GM18507 (cell line): ENCODE measurements around the gene FYCO1.
A peak's percentile ranks its signal among the peaks of the same experiment; 100 is the strongest.
"Not testable (repeated sequence)": the region's sequence is repeated elsewhere in the genome, so short reads cannot be mapped to it uniquely, and the experiment has no call there.

Experiments
- DNase-seq: peaks from one replicate; pipeline ENCODE4 v3.0.0; 2011; ENCODE audit warnings: low read depth; ENCODE audit not compliant: insufficient read length; ENCODE audit errors: extremely low spot score
- FAIRE-seq: peaks from 2 replicates; lab custom pipeline; 2011; peaks lifted over from hg19 to GRCh38; lab: Jason Lieb, UNC

Gene FYCO1

DNA sequence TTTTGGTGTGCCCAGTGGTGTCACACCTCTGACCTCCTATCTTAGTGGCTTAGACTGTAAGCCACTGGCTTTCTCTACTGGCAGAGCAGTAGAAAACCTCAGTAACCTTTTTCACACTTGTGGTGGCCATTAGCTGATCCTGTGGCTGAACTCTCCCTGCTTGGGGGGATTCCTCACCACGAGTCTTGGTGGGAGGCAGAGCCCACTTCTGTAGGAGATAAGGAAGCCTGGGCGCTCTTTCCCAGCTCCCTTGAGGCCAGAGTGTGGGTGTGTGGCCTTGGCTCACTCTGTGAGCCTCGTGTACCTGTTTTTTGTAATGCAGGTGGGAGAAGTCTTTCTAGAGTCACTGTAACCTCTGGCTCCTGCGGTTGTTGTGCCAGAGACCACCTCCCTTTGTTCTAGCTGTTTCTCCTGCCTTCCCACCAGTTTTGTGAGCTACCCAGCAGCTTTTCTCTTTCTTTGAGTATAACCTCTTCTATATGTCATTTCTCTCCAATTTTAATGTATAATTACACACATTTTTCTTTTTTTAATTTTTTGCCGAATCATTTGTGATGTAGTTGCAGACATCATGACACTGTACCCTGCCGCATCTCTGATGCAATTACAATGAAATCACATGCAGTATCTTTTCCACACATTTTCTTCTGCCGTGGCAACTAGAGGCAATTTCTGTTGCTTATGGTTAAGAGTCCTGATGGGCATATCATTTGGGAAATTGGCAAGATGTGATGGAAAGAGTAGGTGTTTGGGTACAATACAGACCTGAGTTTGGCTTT is 17.9 kb upstream of the FYCO1 start:
- FAIRE-seq, result no peak
- DNase-seq, result no peak

DNA sequence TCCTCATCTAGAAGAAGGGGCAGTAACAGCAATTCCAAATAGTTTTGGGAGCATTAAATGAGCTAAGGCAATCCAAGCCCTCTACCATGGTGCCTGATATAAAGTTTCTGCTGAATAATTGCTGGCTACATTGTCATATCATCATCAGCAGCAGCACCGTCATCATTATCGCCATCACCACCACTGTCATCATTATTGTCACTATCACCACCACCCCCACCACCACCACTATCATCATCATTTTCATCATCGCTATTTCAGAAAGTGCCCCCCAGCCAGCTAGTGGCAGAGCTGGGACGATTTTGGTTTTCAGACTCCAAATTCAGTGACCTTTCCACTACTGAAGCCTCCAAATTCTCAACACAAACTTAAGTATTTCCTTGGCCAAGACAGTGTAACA is 16.6 kb upstream of the FYCO1 start:
- DNase-seq, result no peak
- no peak for FAIRE-seq

DNA sequence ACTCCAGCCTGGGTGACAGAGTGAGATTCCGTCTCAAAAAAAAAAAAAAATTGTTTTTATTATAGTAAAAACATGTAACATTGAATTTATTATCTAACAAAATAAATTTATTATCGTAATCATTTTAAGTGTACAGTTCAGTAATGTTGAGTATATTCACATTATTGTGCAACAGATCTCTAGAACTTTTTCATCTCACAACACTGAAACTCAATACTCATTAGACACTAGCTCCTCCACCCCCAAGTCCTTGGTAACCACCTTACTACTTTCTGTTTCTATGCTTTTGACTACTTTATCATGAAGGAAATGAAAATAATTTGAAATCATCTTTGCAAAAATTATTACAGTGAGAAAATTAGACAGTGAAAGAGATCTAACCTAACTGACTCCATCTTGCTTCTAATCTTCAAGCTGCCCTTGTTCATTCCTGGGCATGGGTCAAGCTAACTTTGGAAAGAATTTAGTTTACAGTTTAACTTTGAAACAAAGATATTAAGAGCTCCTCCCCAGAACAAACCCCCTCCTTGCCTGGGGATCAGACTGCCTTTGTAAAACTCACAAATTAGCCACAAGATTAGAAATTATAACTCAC is 15.0 kb upstream of the FYCO1 start:
- peak; percentile 15 for FAIRE-seq

DNA sequence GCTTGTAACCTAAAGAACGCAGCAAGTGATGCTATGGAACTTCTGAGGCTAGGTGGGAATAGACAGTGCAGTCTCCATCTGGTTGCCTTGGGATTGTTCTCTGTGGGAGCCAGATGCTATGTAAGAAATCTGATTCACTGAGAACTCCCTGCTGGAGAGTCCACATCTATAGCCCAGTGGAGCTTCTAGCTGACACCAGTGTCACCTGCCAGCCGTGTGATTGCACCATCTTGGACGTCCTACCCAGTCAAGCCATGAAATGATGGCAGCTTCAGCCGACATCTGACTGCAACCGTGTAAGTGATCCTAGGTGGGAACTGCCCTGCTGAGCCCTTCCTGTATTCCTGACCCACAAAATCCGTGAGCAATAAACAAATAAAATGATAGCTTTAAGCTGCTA is 12.4 kb upstream of the FYCO1 start:
- DNase-seq (no peak), FAIRE-seq (no peak)

More for the DNA sequence above, 15.0 kb upstream of the FYCO1 start:
- DNase-seq, result no peak

DNA sequence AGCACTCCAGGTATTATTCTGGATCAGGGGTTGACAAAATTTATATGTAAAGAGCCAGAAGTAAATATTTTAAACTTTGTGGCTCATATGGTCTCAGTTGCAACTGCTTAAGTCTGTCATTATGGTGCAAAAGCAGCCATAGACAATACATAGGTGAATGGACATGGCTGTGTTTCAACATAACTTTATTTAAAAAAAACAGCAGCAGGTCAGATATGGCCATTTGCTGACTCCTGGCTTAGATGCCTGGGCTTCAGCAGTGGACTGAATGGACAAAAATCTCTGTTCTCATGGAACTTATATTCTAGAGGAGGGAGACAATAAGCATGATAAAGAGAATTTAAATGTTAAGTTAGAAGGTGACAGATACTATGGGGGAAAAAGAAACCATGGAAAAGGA is 11.7 kb upstream of the FYCO1 start:
- FAIRE-seq, result no peak

DNA sequence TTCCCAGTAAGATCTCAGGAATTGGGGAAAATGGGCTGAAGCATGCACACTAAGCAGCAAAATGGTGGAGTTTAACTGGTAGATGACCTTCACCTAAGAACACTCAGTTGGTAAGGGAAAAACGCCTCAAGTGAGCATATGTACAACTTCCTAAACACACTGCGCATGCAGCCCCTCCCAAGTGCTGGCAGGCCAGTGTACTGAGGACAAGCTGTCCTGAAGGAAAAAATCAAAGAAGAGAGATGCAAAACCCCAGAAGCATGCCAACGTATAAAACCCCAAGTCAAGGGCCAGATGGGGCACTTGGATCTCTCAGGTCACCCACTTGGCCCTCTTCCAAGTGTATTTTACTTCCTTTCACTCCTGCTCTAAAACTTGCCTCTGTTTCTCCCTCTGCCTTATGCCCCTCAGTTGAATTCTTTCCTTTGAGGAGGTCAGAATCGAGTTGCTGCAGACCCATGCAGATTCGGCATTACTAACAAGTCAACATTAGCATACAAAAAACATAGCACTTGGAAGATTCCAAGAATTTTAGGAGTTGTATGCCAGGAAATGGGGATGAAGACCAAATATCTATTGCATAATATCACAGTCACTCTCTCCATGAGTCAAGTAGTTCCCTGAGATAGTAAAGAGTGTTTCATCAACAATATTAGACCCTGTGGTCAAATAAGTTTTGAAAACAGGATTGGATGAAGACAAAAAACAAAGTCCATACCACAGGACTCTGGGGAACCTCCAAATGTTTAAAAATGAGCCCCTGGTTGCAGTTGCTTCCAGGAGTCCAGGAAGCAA is 10.8 kb upstream of the FYCO1 start:
- FAIRE-seq (no peak), DNase-seq (no peak)

More for the DNA sequence above, 11.7 kb upstream of the FYCO1 start:
- DNase-seq, result no peak

DNA sequence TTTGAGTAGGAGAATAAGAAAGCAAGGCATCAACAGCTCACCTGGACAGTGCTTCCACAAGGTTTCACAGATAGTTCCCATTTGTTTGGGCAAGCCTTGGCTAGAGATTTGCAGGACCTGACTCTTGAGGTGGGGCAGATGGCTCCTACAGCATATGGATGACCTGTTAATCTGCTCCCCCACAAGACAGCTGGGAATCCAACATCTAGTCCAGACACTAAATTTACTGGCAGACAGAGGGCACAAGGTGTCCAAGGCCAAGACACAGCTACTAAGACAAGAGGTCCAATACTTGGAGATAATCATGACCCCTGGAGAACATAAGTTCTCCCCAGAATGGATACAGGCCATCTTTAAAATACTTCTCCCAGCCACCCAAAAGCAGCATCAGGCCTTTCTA is 8.1 kb upstream of the FYCO1 start:
- not testable (repeated sequence) for DNase-seq, FAIRE-seq

DNA sequence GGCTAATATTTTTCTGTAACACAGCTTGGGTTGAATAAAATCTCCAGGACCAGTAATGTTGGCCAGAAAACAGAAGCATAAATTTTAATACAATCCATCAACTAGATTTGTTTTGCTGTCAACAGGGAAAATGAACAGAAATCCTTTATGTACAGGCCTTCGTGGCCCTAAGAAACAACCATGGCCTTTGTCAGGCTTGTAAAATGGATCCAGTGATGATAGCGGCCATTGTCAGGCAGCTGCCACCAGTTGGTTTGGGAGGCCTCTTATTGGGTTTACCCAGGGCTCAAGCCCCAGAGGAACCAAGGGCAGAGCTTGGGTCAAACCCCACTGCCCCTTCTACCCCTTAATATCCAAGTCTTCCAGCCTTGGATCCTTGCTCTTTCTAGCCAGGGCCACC is 5.6 kb upstream of the FYCO1 start:
- no peak for DNase-seq
- no peak for FAIRE-seq

DNA sequence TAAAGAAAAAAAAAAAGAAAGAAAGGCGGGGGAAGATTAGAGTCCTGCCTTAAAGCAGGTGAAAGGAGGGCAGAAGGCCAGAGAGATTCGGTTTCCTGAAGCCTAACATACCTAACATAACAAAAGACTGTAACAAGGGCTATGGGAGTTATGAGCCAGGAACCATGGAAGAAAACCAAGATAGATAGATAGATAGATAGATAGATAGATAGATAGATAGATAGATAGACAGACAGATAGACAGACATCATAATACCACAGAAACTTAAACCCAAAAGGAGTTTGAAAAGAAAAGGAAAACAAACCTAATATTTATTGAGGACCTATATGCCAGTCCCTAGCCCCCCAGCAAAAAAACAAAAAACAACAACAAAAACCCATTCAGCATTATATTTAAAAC is 2.3 kb upstream of the FYCO1 start:
- DNase-seq (no peak), FAIRE-seq (no peak)

DNA sequence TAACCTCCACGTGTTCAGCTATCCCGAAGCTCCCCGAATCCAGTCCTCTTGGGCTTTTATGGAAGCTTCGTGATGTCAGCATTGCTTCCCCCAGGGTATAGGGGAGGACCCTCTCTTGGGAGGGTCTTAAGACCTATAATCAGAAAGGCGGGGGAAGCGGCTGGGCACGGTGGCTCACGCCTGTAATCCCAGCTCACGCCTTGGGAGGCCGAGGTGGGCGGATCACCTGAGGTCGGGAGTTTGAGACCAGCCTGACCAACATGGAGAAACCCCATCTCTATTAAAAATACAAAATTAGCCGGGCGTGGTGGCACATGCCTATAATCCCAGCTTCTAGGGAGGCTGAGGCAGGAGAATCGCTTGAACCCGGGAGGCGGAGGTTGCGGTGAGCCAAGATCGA is 1.9 kb upstream of the FYCO1 start:
- not testable (repeated sequence) for FAIRE-seq, DNase-seq

DNA sequence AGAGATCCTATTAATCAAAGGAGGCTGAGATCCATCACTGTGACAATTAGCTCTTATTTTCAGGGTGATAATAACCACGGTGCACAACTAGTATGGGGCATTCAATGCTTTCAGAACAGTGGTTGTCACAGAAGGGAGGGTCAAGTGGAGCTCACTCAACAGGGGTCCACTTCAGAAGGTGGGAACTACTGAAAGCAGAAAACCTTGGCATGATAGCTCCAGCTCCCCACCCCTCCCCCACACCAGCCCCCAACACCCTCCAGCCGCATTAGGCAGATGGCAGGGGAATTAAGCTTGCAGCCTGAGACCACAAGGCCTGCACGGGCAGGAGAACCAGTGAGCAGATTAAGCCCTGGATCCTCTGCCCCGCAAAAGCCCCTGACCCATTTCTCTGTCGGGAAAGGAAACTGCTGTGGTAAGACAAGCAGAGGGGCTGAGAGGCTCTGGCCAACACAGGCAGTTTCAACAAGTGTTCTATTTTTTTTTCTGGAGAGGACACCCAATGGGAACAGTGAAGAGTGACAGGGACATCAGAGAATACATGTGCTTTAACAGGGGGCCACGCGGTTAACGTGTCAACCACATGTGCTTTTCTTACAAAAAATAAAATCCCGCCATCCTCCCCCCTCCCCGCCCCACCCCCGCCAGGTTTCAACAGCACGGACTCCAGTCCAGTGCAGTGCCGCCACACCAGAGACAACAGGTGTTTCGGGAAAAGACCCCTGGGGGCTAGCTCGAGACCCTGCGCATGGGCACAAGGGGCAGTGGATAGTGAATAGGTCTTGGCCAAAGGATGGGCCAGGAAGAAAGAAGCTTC is 997 bp downstream of the FYCO1 start:
- peak; percentile 67 for FAIRE-seq

DNA sequence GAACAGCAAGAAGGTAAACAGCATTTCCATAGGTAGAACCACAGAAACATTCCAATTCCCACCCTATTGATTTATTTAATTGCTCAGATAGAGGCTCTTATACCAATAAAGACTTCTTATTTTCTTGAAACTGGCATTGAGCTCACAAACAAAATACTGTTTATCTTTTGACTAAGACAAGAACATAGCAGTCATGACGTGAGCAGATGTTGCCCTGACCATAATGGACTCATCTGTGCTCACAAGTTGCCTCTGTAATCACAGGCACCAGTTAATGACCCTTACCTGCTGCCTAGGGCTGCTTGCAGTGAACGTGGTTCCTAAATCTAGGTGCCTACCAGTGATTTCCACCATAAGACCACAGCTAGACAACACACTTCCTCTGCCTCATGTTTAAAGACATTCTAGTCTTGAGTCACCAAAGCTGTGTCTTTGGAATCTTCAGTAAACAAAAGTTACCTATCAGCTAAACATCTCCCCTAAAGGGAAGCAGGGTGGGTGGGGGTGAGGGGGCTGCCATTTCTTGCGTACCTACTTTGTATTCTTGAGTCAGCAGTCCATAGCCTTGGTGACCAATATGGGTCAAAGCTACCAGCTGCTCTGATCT is 2.1 kb downstream of the FYCO1 start:
- FAIRE-seq, result no peak
- DNase-seq, result no peak

More for the DNA sequence above, 997 bp downstream of the FYCO1 start:
- DNase-seq, result peak; percentile 36

DNA sequence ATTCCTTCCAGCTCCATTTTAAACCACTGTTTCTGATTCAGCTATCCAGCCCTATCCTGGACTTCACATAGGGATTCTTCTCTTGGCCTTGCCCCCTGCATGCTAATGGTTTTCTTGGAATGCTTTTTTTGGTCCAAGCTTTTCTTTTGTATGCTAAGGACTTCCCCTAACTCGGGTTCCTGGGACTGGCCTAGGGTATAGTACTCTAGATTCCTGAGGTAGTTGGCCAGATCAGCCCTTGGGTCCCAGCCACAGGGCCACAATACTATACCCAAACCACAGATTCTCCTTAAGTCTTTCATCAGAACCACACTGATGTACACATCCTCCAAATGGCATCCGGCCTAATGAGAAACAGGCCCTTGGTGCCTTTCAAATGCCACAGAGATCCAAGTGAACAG is 2.8 kb downstream of the FYCO1 start:
- DNase-seq (no peak), FAIRE-seq (no peak)

DNA sequence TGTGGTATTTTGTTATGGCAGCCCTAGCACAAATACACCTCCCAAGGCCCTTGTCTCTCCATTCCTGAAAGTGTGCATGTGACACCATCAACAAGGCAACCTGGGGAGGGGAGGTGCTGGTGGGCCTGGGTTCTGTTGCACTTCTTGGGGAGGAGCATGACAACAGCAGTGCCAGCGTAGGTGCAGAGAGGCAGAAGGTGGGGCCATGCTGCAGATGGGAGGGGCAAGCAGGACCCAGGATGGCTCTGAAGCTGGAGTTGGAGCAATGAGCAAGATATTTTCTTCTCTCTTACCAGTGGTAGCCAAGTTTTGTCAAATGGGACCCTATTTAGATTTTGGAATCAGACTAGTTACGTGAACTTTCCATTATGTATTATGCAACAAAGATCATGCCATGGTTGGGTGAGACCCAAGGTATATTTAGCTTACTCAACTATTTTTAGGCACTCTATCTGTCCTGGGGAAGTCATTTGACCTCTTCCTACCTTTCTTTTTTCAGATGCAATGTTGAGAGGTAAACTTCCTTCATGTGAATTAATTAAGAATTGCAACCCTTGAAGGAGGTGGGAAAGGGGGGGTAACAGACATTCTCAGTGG is 3.4 kb downstream of the FYCO1 start:
- FAIRE-seq (no peak), DNase-seq (no peak)

DNA sequence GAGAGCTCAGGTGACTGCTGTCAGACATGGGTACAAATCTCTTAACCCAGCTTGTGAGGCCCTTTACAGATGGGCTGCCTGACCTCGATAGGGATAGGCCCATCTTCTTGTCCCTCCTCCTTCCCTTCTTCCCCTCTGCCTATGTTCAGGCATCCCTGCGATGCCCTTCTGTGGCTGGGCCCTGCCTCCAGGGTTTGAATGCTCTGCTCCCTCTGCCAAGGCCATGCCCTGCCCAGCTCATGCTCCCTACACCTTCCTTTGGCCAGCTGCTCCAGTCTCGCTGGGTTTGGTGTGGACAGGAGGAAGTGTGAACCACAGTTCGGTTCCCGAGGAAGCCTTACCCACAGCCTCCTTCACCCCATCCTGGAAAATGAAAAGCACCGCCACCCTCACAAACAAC is 4.3 kb downstream of the FYCO1 start:
- DNase-seq (no peak), FAIRE-seq (no peak)

DNA sequence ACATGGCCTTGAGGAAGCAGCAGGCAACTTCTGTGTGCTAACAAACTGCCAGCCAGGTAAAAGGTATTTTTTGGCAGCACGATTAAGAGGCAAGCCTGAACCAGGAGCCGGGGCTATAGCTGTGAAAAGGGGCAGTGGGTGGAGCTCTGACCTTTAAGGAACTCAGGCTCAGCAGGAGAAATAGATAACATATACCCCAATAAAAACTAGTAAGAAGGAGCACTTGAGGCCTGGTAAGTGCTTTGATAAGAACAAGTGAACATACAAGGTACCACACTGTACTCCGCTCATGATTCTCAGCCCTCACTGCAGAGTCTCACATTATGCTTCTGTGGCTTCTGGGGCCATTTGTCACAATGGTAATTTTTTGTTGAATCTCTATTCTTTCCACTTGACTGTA is 5.4 kb downstream of the FYCO1 start:
- DNase-seq (no peak), FAIRE-seq (no peak)

DNA sequence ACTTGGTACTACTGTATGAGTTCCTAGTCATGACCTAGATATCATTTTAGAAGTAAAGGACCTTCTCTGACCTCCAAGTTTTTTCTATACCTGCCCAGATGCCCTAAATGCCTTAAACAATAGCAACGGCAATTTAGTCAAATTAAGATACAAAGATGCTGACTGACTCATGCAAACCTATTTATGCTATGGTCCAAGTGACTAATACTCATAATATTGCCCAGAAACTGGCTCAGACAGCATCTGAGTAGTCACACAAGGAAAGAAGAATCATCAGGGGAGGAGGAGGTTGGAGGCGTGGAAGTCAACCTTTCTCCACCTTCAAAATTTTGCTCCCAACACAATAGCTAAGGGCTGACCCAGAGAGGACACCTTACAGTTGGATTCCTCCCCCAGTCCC is 6.8 kb downstream of the FYCO1 start:
- DNase-seq (no peak), FAIRE-seq (no peak)

DNA sequence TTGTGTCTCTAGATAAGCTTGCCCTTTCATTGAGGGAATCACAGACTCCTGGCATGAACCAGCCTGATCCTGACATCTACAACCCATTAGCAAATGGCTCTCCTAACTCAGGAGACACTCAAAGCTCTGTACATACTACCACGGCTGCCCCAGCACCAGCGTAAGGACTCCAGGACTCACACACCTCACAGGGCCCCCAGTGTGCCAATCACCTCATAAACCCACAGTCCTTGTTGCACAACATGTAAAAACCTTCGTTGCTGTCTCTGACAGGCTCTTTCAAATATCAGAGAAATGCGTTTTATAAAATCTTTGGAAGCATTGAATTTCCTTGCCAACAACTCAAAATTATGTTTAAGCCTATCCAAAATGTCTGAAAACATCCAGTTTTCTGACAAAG is 7.3 kb downstream of the FYCO1 start:
- DNase-seq (no peak), FAIRE-seq (no peak)
